GM18858 (cell line): ENCODE results near the gene RHEB.

ENCODE experiments used
- ATAC-seq: cut with Tn5 transposase; IDR thresholded peaks from one replicate; pipeline ENCODE4 v1.9.1; 2021; ENCODE audit not compliant: unreplicated experiment

Gene RHEB, protein sequence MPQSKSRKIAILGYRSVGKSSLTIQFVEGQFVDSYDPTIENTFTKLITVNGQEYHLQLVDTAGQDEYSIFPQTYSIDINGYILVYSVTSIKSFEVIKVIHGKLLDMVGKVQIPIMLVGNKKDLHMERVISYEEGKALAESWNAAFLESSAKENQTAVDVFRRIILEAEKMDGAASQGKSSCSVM

GRCh38 chr7:151519765-151520418 lies at the start of gene RHEB:
RHEB (minus strand) TSS chr7:151519895; CDS start chr7:151519511, 384 bp downstream.
- peak; percentile 58 for ATAC-seq

DNA sequence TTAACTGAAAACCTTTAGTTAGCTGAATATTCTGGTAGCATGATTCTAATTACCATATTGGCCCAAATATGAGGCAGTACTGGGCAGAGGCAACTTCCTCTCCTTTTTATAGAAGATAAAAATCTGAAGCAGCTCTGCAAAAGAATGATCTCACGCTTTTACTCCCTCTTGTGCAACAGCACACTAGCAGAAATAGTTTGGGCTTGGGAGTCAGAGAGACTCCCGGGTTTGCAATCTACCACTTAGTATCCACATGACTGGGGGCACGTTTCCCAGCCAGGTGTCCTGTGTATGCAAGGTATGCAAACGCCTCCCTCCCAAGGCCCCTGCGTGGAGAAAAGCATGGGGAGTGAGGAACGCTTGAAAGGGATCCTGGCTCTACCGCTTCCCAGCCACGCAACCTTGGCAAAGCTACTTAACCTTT lies 47.2 kb upstream of the RHEB start:
- no peak for ATAC-seq

GRCh38 chr7:151565541-151565940 lies 45.8 kb upstream of the RHEB start:
- no peak for ATAC-seq

GRCh38 chr7:151560243-151560642 lies 40.5 kb upstream of the RHEB start:
- no peak for ATAC-seq

- ATAC-seq = no peak
Measured at GRCh38 chr7:151559557-151560183, 40.0 kb upstream of the RHEB start.

DNA sequence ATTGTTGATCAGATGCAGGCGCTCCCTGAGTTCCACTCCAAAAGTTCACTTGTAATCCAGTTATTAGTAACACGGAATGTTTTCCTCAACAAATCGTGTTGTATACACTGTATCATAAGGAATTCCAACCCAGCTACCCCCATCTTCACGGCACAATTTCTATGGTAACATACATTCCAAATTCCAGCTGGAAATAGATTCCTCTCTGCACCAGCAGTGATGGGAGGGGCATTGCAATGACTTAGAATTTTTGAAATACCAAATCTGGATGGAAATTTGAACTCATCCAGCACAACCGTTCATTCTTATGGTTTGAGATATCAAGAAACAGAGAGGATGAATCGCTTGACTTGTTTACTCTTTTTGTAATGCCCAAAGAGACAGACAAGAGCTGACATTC lies 38.9 kb upstream of the RHEB start:
- ATAC-seq = no peak

- no peak for ATAC-seq
Measured at GRCh38 chr7:151556592-151556991, 36.9 kb upstream of the RHEB start.

- ATAC-seq = no peak
Measured at GRCh38 chr7:151553356-151553755, 33.7 kb upstream of the RHEB start.

GRCh38 chr7:151552352-151553028 lies 32.8 kb upstream of the RHEB start:
- no peak for ATAC-seq

GRCh38 chr7:151551820-151552219 lies 32.1 kb upstream of the RHEB start:
- ATAC-seq = no peak

GRCh38 chr7:151550656-151551286 lies 31.1 kb upstream of the RHEB start:
- no peak for ATAC-seq

- ATAC-seq = no peak
Measured at GRCh38 chr7:151549644-151550043, 29.9 kb upstream of the RHEB start.

- no peak for ATAC-seq
Measured at GRCh38 chr7:151549083-151549482, 29.4 kb upstream of the RHEB start.

- no peak for ATAC-seq
Measured at GRCh38 chr7:151544183-151544582, 24.5 kb upstream of the RHEB start.

DNA sequence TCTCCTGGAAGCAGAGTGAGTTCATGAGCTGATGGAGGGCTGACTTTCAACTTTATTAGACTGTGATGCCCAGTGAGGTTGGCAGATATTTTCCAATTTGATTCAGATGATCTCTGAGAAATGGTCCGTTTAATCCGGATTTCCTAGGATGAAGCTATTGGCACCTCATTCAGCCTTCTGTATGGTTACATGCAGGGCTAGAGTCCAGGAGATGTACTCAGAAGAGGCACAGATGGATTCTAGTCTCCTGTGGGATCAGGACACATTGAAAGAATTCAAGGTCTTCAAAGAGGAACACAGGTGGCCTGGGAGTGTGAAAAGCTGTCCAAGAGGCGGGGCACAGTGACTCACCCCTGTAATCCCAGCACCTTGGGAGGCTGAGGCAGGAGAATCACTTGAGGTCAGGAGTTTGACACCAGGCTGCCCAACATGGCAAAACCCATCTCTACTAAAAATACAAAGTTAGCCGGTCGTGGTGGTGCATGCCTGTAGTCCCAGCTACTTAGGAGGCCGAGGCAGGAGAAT lies 23.0 kb upstream of the RHEB start:
- ATAC-seq = no peak

DNA sequence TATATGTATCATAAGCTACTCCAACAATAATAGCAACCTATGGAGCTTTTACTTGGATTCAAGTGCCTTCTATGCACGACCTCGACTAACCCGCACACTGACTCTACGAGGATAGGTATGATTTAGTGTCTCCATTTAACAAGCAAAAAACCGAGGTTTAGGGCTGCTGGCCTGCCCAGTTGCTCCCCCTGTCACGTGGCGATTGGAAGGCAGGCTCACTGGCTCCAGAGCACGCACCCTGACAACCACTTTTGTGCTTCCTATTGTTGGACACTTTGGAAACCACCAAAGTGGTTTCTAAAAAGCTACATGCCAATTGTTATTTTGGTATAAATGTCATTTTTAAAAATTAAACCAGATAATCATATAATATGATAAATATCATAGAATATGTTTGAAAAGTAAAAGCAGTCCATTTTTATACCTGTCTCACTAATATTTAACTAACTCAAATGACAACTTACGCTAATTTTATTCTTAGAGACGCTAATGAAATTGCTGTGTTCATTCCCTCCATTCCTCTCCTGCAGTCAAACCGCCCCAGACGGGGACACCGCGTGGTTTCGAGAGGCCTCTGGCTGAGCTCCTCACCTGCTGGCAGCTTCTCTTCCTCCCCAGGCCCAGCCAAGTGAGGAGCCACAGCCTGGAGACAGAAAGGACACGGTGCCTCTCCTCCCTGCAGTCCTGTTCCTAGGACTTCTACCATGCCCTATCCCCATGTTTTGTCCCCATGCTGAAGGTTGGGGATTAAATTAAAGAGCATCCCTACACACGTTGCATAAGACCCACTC lies 22.2 kb upstream of the RHEB start:
- ATAC-seq = no peak

DNA sequence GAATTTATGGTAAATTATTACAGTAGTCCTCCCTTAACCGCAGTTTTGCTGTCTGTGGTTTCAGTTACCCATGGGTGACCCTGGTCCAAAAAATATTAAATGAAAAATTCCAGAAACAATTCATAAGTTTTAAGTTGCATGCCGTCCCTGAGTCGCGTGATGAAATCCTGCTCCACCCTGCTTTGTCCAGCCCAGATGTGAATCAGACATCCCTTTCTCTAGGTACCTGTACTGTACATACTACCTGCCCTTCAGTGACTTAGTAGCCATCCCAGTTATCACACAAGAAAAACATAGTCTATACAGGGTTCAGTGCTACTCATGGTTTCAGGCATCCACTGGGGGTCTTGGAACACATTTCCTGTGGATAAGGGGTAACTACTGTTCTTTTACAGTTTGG lies 20.5 kb upstream of the RHEB start:
- ATAC-seq = no peak

DNA sequence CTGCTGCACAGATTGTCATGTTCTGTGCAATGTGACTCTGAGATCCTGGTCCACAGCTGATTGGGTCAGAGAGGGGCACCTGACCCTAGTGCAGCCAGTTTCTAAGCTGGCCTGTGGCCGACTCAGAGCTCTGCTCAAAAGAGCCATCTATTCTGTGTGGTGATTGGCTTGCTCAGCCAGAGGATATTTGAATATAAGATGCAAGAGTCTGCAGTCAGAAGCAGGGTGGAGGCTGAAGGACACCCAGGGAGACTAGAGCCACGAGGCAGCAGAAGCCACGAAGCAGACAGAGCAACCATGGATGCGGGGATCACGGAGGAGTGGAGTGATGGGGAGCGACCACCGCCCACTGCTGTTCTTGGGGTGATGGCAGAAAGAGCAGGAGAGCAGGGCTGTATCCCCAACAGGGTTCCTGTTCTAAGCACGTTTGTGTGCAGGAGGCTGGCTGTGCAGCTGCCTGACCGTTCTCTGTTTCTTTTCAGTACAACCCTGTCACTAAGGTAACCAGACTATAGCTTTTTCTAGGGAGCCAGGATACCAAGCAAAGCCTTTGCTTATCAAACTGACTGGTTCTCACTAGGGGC lies 19.5 kb upstream of the RHEB start:
- peak; percentile 71 for ATAC-seq

DNA sequence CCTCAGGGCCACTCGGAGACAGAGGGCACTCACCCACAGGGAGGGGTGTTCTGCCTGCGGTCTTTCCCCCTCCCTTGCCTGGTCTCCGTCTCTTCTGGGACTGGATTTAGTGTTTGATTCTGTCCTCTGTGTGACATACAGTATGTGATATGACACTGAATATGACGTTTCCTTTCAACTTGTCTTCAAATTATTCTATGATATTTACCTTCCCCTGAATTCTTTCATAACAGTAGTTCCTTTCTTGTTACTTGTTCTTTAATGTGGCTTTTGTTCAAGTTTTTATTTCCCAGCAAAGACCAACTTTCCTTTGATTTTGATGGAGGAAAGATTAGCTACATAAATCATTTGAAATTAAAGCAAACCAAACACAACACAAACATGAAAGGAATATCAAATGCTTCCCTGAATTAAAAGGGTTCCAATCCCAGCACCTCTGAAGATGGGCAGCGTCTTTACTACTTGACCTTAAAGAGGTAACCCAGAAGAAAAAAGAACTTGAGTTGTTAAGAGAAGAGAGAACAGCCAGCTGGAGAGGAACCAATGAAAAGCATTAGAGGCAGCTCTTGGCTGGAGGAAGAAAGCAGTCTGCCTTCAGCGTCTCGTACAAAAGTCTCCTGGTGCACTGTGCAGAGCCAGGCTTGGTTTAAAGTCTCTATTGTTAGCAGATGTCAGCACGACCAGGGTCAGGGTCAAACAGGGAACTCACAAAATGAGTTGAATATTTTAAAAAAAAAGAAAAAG lies 18.3 kb upstream of the RHEB start:
- no peak for ATAC-seq
